A549 (cell line): ENCODE data around the gene ZNF317. TPM values are rescaled to one million over a fixed set of nuclear protein-coding genes. Genes with fewer than 3 reads are reported as not detected.

Experiments used
- polyA plus RNA-seq, 4 experiments: library from polyadenylated mRNA; depleted of rRNA in 3 of 4; stranded (reverse); fragments of >200 nt; fragmentation: RNase III in 1 of 4; extraction: RNeasy Plus Mini Kit Qiagen cat#74134 plus additional on column Dnase treatment in 1 of 4; gene quantifications; 2 replicates in 3 of 4; 3 replicates in 1 of 4; pipeline ENCODE4 v1.2.3, GENCODE V29; 2011 to 2017

ZNF317 gene
- polyA plus RNA-seq, 2 of the 4 experiments (the other 2 are of a cell fraction) = 16.3 to 21.8 TPM

Other genes starting within 250 kb of the ZNF317 start
- gene MUC16, start 130.0 kb upstream of the ZNF317 start, polyA plus RNA-seq (2011; rRNA removed) = 0.23 and 0.67 TPM in 2 replicates
- gene MUC16, start 130.0 kb upstream of the ZNF317 start, polyA plus RNA-seq (2017; fragmentation: RNase III; extraction: RNeasy Plus Mini Kit Qiagen cat#74134 plus additional on column Dnase treatment) = 0.01 to 0.03 TPM in 2 of 3 replicates, not detected in the other
- not detected in 2 replicates for gene OR1M1, start 53.3 kb upstream of the ZNF317 start, polyA plus RNA-seq (2011; rRNA removed)
- gene OR1M1, start 53.3 kb upstream of the ZNF317 start, polyA plus RNA-seq (2017; fragmentation: RNase III; extraction: RNeasy Plus Mini Kit Qiagen cat#74134 plus additional on column Dnase treatment) = not detected in 3 replicates
- not detected in 2 replicates for gene OR7G2, start 32.9 kb upstream of the ZNF317 start, polyA plus RNA-seq (2011; rRNA removed)
- not detected in 3 replicates for gene OR7G2, start 32.9 kb upstream of the ZNF317 start, polyA plus RNA-seq (2017; fragmentation: RNase III; extraction: RNeasy Plus Mini Kit Qiagen cat#74134 plus additional on column Dnase treatment)
- not detected in 2 replicates for gene OR7G1, start 24.6 kb upstream of the ZNF317 start, polyA plus RNA-seq (2011; rRNA removed)
- not detected in 3 replicates for gene OR7G1, start 24.6 kb upstream of the ZNF317 start, polyA plus RNA-seq (2017; fragmentation: RNase III; extraction: RNeasy Plus Mini Kit Qiagen cat#74134 plus additional on column Dnase treatment)
- not detected in 2 replicates for gene OR7G3, start 13.4 kb upstream of the ZNF317 start, polyA plus RNA-seq (2011; rRNA removed)
- gene OR7G3, start 13.4 kb upstream of the ZNF317 start, polyA plus RNA-seq (2017; fragmentation: RNase III; extraction: RNeasy Plus Mini Kit Qiagen cat#74134 plus additional on column Dnase treatment) = not detected in 3 replicates
- 0.03 TPM in 1 of 2 replicates, not detected in the other for gene OR7D2, start 38.6 kb downstream of the ZNF317 start, polyA plus RNA-seq (2011; rRNA removed)
- not detected in 3 replicates for gene OR7D2, start 38.6 kb downstream of the ZNF317 start, polyA plus RNA-seq (2017; fragmentation: RNase III; extraction: RNeasy Plus Mini Kit Qiagen cat#74134 plus additional on column Dnase treatment)
- gene OR7D4, start 79.2 kb downstream of the ZNF317 start, polyA plus RNA-seq (2011; rRNA removed) = not detected in 2 replicates
- not detected in 3 replicates for gene OR7D4, start 79.2 kb downstream of the ZNF317 start, polyA plus RNA-seq (2017; fragmentation: RNase III; extraction: RNeasy Plus Mini Kit Qiagen cat#74134 plus additional on column Dnase treatment)
- gene OR7E24, start 110.5 kb downstream of the ZNF317 start, polyA plus RNA-seq (2011; rRNA removed) = not detected in 2 replicates
- gene OR7E24, start 110.5 kb downstream of the ZNF317 start, polyA plus RNA-seq (2017; fragmentation: RNase III; extraction: RNeasy Plus Mini Kit Qiagen cat#74134 plus additional on column Dnase treatment) = not detected in 3 replicates
- gene ZNF699, start 169.4 kb downstream of the ZNF317 start, polyA plus RNA-seq (2011; rRNA removed) = 1.6 and 2.5 TPM in 2 replicates
- 1.1 to 1.6 TPM (median 1.1 TPM) in 3 replicates for gene ZNF699, start 169.4 kb downstream of the ZNF317 start, polyA plus RNA-seq (2017; fragmentation: RNase III; extraction: RNeasy Plus Mini Kit Qiagen cat#74134 plus additional on column Dnase treatment)
- 14.6 and 16.2 TPM in 2 replicates for gene ZNF559, start 183.8 kb downstream of the ZNF317 start, polyA plus RNA-seq (2011; rRNA removed)
- gene ZNF559, start 183.8 kb downstream of the ZNF317 start, polyA plus RNA-seq (2017; fragmentation: RNase III; extraction: RNeasy Plus Mini Kit Qiagen cat#74134 plus additional on column Dnase treatment) = 4.6 to 5.2 TPM (median 5.0 TPM) in 3 replicates
- 2.6 and 2.7 TPM in 2 replicates for gene ZNF177, start 222.6 kb downstream of the ZNF317 start, polyA plus RNA-seq (2011; rRNA removed)
- 0.46 to 0.72 TPM (median 0.49 TPM) in 3 replicates for gene ZNF177, start 222.6 kb downstream of the ZNF317 start, polyA plus RNA-seq (2017; fragmentation: RNase III; extraction: RNeasy Plus Mini Kit Qiagen cat#74134 plus additional on column Dnase treatment)